ENCODE measurements around the gene NSMCE1.

The NSMCE1 gene

GRCh38 chr16:27229891-27230470, 38.6 kb downstream of the NSMCE1 start:
- no peak for DNase-seq (ENCODE audit: low spot score)

GRCh38 chr16:27228621-27229501, 39.7 kb downstream of the NSMCE1 start:
- DNase-seq (ENCODE audit: low spot score): no peak

- DNase-seq (ENCODE audit: low spot score): no peak
Observed at GRCh38 chr16:27228045-27228444, 40.5 kb downstream of the NSMCE1 start.

- no peak for DNase-seq (ENCODE audit: low spot score)
Observed at GRCh38 chr16:27226976-27227705, 41.4 kb downstream of the NSMCE1 start.

GRCh38 chr16:27226476-27226875, 42.1 kb downstream of the NSMCE1 start:
- no peak for DNase-seq (ENCODE audit: low spot score)

GRCh38 chr16:27225536-27226360, 42.8 kb downstream of the NSMCE1 start:
- DNase-seq (ENCODE audit: low spot score): no peak

GRCh38 chr16:27224741-27225300, 43.8 kb downstream of the NSMCE1 start:
- DNase-seq (ENCODE audit: low spot score): no peak

GRCh38 chr16:27224271-27224737, 44.3 kb downstream of the NSMCE1 start:
- no peak for DNase-seq (ENCODE audit: low spot score)

- DNase-seq (ENCODE audit: low spot score): no peak
Observed at GRCh38 chr16:27223701-27224100, 44.9 kb downstream of the NSMCE1 start.

- DNase-seq (ENCODE audit: low spot score): no peak
Observed at GRCh38 chr16:27223226-27223610, 45.4 kb downstream of the NSMCE1 start.

GRCh38 chr16:27222249-27223225, 46.0 kb downstream of the NSMCE1 start:
- no peak for DNase-seq (ENCODE audit: low spot score)

GRCh38 chr16:27221576-27222248, 46.9 kb downstream of the NSMCE1 start:
- DNase-seq (ENCODE audit: low spot score): no peak

- DNase-seq (ENCODE audit: low spot score): no peak
Observed at GRCh38 chr16:27220991-27221390, 47.6 kb downstream of the NSMCE1 start.

- DNase-seq (ENCODE audit: low spot score): no peak
Observed at GRCh38 chr16:27220527-27220926, 48.0 kb downstream of the NSMCE1 start.

GRCh38 chr16:27220120-27220519, 48.5 kb downstream of the NSMCE1 start:
- no peak for DNase-seq (ENCODE audit: low spot score)

GRCh38 chr16:27219161-27219560, 49.4 kb downstream of the NSMCE1 start:
- no peak for DNase-seq (ENCODE audit: low spot score)

- no peak for DNase-seq (ENCODE audit: low spot score)
Observed at GRCh38 chr16:27218756-27219155, 49.8 kb downstream of the NSMCE1 start.

GRCh38 chr16:27217256-27217655, 51.3 kb downstream of the NSMCE1 start:
- DNase-seq (ENCODE audit: low spot score): no peak

- DNase-seq (ENCODE audit: low spot score): no peak
Observed at GRCh38 chr16:27216297-27216885, 52.2 kb downstream of the NSMCE1 start.
